ENCODE results near the gene ZMIZ1.

The ZMIZ1 gene

DNA sequence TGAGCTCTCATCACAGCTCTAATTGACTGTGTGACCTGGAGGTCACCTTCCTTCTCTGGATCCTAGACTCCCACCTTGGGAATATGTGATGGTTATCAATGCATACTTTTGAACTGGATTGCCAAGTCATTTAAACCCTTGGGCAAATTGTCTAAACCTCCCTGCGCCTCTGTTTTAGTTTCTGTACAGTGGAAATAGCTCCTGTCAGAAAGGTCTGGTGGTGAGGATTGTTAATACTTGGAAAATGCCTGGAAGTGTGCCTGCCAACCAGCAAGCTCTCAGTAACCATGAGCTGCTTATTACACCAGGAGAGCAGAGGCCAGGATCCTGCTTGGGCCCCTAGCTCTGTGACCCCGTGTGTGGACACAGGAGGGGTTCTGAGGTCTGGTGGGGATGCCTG is 169.8 kb downstream of the ZMIZ1 start:
- no peak for DNase-seq

DNA sequence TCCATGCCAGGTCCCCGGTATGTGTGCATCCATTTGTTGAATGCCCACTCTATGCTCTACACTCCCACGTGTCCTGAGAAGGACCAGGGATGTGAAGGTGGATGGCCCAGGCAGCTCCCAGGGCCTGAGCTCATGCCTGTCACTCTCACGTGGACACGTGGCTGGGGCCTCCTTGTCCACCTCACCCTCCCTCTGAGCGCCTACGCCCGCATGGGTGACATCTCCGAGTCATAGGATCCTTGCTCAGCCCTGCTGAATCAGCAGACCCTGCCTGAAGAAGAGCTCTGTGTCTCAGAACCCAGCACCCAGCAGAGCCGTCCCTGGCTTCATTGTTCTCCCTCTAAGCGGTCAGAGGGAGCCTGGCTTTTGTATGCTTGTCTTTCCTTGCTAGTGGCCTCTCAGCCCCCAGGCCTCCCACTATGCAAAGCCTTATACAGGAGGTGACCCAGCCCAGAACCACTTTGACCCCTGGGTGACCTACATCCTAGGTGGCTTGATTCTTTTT is 170.6 kb downstream of the ZMIZ1 start:
- peak; percentile 27 for DNase-seq

- no peak for DNase-seq
Observed at GRCh38 chr10:79239924-79240581, 171.3 kb downstream of the ZMIZ1 start.

GRCh38 chr10:79241629-79241989 is 172.8 kb downstream of the ZMIZ1 start:
- no peak for DNase-seq

GRCh38 chr10:79241990-79242619 is 173.3 kb downstream of the ZMIZ1 start:
- peak; percentile 60 for DNase-seq

DNA sequence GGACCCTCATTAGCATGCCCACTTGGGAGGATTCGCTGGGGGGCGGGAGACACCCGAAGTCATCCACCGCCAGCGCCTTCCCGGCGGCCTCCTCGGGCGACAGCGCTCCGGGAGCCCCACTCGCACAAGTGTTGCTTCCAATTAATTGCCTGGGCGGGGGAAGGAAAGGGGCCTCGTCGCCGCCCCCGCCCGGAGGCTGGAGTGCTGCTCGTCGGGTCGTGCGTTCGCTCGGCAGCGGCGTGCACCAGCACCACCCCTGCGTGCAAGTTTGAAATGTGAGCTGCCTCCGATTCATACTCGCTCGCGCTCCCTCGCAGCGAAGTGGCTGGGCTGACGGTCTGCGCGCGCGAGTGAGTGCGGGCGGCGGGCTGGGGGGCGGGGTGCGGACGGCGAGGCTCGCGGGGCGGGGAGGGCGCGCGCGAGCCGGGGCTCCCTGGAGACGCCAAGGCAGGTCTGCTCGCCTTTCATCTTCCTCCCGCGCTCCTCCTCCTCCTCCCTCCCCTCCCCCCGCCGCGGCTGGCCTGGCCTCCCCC is 173.9 kb downstream of the ZMIZ1 start:
- peak; percentile 27 for DNase-seq

GRCh38 chr10:79243181-79244067 is 174.7 kb downstream of the ZMIZ1 start:
- DNase-seq = peak; percentile 36

GRCh38 chr10:79244068-79244442 is 175.3 kb downstream of the ZMIZ1 start:
- DNase-seq = no peak

DNA sequence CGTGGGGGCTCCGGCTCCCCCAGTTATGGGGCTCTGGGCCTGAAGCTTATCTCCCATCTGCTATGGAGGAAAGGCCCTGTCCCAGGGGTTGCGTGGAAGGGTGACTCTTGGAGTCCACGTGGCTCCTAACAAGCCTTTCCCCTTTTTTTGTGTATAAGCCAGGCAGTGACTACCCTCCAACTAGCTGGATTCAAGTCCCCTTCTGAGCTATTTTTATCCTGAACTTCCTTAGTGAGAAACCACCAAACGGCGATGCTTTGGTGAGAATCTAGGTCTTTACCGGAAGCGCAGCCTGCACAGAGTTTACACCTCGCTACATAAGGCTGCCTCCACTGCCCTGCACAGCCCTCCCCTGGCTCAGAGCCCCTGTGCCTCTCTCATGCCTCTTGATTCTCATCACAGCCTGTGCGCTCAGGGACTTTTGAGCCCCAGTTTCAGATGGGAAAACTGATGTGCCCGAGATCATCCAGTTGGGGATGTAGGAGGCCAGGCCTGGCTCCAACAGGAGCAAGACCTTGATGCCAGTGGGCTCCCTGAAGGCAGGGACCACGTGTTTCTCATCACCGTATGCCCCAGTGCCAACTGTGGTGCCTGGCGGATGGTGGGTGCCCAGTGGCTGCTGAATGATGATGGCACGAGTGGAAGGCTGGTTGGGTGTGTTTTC is 176.2 kb downstream of the ZMIZ1 start:
- peak; percentile 87 for DNase-seq

DNA sequence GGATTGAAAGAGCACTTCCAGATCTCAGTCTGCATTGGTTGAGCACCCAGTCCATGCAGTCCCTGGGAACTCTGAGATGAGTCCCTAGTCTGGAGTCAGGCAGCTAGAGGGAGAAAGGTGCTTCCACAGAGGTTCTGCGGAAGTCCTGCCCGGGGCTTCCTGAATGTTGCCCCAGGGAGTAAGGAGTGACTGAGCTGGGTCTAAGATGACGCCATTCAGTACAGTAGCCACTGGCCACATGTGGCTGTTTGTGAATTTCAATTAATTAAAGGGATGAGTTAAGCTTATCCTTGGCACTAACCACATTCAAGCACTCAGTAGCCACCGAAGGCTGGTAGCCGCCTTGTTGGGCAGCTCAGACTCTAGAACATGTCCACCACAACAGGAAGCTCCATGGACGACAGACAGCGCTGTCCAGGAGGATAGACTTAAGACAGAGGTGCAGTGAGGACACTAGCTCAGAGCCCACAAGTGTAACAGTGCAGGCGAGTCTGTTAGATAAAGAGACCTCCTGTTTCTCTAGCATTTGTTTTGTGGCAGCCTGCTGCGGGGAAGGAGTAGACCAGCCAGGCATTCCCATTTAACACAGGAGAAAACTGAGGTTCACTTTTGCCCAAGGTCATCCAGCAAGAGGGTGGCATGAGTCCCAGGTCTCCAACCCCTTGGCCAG is 176.9 kb downstream of the ZMIZ1 start:
- DNase-seq = no peak

DNA sequence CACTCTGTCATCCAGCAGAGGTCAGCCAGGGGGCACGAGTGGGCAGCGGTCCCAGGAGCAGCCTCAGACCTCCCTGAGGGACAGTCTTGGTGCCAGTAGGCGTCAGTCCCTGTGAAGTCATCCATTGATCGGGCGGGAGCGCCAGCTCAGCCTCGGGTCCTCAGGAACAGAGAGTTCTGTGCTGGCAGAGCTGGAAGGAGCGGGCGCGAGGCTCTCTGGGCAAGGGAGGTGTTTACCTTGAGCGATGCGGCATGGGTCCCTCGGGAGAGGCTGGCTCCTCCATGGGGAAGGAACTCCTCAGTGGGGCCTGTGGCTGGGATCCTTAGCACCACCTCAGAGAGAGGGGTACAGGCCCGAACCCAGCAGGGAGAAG is 177.4 kb downstream of the ZMIZ1 start:
- no peak for DNase-seq

- no peak for DNase-seq
Observed at GRCh38 chr10:79246606-79247275, 178.0 kb downstream of the ZMIZ1 start.

- no peak for DNase-seq
Observed at GRCh38 chr10:79247373-79248137, 178.8 kb downstream of the ZMIZ1 start.

DNA sequence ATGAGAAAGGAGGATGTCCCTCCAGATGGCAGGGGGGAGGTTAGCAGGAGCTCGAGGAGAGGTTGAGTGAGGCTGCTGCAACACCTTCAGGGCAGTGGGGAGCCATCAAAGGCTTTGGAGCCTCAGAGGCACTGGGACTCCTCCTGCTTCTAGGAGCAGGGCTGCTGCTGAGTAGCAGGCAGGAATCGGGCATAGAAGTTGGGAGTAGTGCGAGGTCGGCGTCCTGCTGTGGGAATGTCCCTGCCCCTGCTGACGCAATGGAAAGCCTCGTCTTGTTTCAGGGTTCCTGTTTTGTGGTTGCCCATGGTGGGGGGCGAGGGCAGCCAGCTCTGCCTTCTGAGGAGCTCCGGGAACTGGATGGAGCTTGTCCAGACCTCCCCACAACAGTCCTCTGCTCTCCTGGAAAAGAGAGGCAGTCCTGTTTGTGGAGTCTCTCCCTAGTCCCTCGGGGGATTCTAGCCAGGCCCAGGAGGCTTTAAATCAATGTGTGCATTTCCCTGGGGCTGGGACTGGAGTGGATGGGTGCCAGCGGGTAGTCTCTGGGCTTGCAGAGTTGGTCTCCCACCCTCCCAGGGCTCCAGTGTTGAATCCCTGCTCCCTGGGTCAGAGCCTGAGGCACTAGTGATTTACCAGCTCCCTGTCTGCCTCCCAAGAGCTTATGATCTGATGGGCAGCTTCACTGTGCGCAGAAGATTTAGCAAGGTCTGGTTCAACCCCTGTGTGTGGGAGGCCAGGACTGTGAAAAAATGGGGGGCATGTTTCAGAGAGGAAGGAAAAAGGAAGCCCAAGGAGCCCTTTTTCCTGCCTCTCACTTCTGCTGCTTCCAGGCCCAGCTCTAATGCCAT is 179.8 kb downstream of the ZMIZ1 start:
- peak; percentile 70 for DNase-seq

DNA sequence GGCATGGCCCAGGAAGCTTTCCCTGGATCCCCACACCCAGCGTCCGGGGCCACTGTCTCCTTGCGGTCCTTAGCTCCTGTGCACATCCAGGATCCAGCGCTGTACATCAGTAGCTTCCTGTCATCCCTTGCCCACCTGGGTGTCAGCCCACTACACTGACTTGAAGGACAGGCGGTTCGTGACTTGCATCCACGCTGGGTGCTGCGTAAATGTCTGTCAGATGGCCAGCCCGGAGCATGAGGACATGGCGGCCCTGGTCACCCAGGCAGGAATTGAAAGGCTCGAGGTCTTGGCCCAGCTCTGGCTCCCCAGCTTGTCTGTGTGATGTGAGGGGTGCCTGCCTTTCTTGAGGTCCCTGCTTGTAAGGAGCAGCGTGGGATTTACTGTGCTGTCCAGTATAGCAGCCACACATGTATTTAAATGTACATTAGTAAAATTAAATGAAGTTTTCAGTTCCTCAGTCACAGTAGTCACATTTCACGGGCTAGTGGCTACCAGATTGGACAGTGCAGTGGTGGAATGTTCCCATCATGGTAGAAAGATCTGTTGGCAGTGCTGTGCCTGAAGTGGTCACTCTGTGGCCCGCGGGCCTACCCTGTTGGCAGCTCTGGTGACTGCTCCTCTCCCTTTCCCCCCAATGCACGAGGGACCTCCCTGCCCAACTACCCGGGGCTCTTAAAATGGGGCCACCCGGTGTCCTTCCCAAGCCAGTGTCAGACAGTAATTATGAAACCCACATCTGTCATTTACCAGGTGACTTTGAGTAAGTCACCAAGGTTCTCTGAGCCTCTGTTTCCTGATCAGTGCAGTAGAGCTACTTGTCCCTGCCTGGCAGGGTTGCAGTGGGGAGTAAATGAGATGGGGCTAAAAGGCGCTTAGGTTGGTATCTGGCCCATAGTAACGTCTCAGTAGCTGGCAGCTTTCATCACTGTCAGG is 180.7 kb downstream of the ZMIZ1 start:
- DNase-seq = no peak

- peak; percentile 87 for DNase-seq
Observed at GRCh38 chr10:79250259-79250658, 181.5 kb downstream of the ZMIZ1 start.

- DNase-seq = no peak
Observed at GRCh38 chr10:79252450-79252849, 183.7 kb downstream of the ZMIZ1 start.

DNA sequence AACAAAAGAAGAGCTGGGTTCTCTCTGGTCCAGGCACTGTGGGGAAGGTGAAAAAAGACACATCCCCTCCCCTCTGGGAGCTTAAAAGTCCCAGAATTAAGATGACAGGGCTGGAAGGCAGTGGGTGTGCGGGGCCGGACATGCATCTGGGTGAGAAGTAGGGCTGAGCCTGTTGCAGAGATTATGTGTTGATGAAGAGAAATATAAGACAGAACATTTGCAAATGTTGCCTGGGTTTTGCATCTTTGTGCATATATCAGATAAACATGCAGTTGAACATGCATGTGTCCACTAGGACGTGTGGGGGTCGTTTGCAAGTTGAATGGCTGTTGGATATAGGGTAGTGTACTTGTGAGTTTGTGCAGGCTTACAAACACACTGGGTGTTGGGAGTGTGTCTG is 184.2 kb downstream of the ZMIZ1 start:
- DNase-seq = no peak

- DNase-seq = no peak
Observed at GRCh38 chr10:79253704-79254103, 184.9 kb downstream of the ZMIZ1 start.
